ENCODE results near the gene ARMC8.

Gene ARMC8

DNA sequence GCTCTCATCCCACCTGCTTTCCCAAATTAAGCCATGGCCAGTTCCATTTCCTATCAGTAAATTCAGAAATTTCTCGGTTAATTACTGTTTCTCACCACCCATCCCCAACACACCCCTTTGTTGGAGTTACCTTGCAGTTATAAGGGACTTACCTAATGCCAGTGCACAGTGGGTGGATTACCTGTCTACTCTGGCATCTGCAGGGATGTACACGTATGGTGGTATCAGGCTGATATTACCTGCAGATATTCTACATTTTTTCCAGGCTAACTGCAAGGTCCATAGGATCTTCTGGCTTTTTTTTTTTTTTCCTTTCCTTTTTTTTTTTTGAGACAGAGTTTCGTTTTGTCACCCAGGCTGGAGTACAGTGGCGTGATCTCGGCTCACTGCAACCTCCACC is 153.4 kb downstream of the ARMC8 start:
- H3K4me1 ChIP-seq (ENCODE audit: control insufficient read depth, insufficient read depth, low read length), result no peaks in the 10 kb centered on the region
- H3K36me3 ChIP-seq (ENCODE audit: control insufficient read depth, insufficient read depth, low read length), result no peaks in the 10 kb centered on the region
- H3K4me3 ChIP-seq (ENCODE audit: low read length), result no peak overlapping the region
- H3K27me3 ChIP-seq (ENCODE audit: control insufficient read depth, insufficient read depth, low read length), result no peaks in the 10 kb centered on the region
- no peak overlapping the region for H3K9ac ChIP-seq (ENCODE audit: low read length)
- no peaks in the 10 kb centered on the region for H3K9me3 ChIP-seq (ENCODE audit: control insufficient read depth, low read length)

DNA sequence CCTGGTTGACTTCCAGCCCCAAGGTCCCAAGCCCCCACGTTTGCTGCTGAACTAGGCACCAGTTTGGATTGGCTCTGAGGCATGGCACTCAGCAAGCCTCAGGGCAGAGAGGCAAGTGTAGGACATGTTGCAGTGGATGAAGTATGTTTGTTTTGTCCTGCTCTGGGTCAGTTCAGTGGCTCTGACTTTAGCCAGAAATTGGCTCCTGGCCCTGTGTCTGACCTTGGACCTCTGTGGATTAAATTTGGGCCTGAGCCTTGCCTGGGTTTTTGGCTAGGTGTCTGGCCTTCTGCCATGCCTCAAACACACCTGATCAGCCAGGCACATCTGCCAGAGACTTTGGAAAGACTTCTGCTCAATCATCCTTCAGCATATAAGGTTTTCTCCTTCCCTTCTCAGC is 157.7 kb downstream of the ARMC8 start:
- H3K9me3 ChIP-seq (ENCODE audit: control insufficient read depth, low read length), result no peaks in the 10 kb centered on the region
- peaks cover 14% of the 10 kb centered on the region for H3K27me3 ChIP-seq (ENCODE audit: control insufficient read depth, insufficient read depth, low read length)
- H3K4me1 ChIP-seq (ENCODE audit: control insufficient read depth, insufficient read depth, low read length), result no peaks in the 10 kb centered on the region
- no peaks in the 10 kb centered on the region for H3K36me3 ChIP-seq (ENCODE audit: control insufficient read depth, insufficient read depth, low read length)
- no peak overlapping the region for H3K9ac ChIP-seq (ENCODE audit: low read length)
- no peak overlapping the region for H3K4me3 ChIP-seq (ENCODE audit: low read length)

Data from mucosa of stomach (tissue), 1 donor.